A549 (cell line): ENCODE measurements around the gene EXOC4.

Source experiments
- MAZ ChIP-seq: fragments of 150-350 bp; IDR thresholded peaks from 2 replicates; pipeline ENCODE4 v1.6.1; 2014; ENCODE audit warnings: antibody characterized with exemption, low read depth, low read length, borderline replicate concordance
- POLR2A ChIP-seq: IDR thresholded peaks from 2 replicates; pipeline ENCODE4 v1.6.1; 2012; ENCODE audit warnings: mild to moderate bottlenecking, low read length
- ZC3H11A ChIP-seq: fragments of 450-650 bp; IDR thresholded peaks from 2 replicates; pipeline ENCODE4 v1.6.1; 2014; ENCODE audit warnings: antibody characterized with exemption, mild to moderate bottlenecking
- TF ChIP-seq, protein P1 (sequence below): fragments of >200 bp; sonication (Bioruptor Twin); formaldehyde crosslinking; IDR thresholded peaks from 3 replicates; pipeline ENCODE4 v1.5.1; 2016
- TF ChIP-seq, protein P2 (sequence below): fragments of 450-650 bp; IDR thresholded peaks from 2 replicates; pipeline ENCODE4 v1.6.1; 2014; ENCODE audit warnings: antibody characterized with exemption
- TF ChIP-seq, protein P3 (sequence below): fragments of 200-600 bp; sonication (generic); IDR thresholded peaks from 2 replicates; pipeline ENCODE4 v1.6.1; 2016; ENCODE audit warnings: antibody characterized with exemption, mild to moderate bottlenecking, moderate library complexity
- TF ChIP-seq, protein P4 (sequence below): fragments of 150-350 bp; IDR thresholded peaks from 2 replicates; pipeline ENCODE4 v1.6.1; 2014; ENCODE audit warnings: low read depth, mild to moderate bottlenecking, low read length
- TF ChIP-seq, protein P5 (sequence below): IDR thresholded peaks from 2 replicates; pipeline ENCODE4 v1.6.1; 2012

DNA sequence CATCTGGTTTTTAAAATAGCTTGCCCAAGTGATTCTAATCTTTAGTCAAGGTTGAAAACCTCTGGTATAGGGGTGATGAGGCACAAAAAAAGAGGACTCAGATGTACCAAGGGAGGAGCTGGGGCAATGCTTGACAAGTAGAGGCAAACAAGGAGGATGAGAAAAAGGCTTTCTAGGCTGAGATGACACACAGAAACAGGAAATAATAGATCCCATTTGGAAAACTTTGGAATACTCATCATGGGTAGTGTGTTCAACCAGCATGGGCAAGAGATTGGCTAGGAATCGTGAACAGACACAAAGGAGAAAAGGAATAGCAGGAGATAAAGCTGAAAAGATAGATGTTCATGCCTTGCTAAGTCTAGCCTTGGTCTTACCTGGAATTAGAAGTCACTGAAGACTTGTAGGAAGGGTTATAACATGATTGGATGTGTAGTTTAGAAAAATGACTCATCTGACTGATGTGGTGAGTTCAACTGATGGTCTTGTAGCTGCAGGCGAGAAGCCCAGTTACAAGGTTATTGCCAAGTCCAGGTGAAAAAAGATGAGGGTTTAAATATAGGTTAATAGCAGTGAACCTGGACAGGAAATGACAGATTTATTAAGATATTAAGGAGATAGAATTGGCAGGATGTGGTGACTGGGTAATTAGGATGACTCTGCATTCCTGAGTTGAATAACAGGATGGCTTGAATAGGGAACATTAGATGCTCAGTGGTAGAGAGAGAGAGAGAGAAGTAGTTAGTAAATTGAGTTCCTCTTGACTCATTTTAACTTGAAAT, 660.2 kb downstream of the EXOC4 start:
- TF ChIP-seq, protein P1, sequence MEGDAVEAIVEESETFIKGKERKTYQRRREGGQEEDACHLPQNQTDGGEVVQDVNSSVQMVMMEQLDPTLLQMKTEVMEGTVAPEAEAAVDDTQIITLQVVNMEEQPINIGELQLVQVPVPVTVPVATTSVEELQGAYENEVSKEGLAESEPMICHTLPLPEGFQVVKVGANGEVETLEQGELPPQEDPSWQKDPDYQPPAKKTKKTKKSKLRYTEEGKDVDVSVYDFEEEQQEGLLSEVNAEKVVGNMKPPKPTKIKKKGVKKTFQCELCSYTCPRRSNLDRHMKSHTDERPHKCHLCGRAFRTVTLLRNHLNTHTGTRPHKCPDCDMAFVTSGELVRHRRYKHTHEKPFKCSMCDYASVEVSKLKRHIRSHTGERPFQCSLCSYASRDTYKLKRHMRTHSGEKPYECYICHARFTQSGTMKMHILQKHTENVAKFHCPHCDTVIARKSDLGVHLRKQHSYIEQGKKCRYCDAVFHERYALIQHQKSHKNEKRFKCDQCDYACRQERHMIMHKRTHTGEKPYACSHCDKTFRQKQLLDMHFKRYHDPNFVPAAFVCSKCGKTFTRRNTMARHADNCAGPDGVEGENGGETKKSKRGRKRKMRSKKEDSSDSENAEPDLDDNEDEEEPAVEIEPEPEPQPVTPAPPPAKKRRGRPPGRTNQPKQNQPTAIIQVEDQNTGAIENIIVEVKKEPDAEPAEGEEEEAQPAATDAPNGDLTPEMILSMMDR: no peak
- TF ChIP-seq POLR2A (no peak), ZC3H11A (no peak), MAZ (no peak)
- TF ChIP-seq, protein P2, sequence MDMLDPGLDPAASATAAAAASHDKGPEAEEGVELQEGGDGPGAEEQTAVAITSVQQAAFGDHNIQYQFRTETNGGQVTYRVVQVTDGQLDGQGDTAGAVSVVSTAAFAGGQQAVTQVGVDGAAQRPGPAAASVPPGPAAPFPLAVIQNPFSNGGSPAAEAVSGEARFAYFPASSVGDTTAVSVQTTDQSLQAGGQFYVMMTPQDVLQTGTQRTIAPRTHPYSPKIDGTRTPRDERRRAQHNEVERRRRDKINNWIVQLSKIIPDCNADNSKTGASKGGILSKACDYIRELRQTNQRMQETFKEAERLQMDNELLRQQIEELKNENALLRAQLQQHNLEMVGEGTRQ: no peak
- TF ChIP-seq, protein P3, sequence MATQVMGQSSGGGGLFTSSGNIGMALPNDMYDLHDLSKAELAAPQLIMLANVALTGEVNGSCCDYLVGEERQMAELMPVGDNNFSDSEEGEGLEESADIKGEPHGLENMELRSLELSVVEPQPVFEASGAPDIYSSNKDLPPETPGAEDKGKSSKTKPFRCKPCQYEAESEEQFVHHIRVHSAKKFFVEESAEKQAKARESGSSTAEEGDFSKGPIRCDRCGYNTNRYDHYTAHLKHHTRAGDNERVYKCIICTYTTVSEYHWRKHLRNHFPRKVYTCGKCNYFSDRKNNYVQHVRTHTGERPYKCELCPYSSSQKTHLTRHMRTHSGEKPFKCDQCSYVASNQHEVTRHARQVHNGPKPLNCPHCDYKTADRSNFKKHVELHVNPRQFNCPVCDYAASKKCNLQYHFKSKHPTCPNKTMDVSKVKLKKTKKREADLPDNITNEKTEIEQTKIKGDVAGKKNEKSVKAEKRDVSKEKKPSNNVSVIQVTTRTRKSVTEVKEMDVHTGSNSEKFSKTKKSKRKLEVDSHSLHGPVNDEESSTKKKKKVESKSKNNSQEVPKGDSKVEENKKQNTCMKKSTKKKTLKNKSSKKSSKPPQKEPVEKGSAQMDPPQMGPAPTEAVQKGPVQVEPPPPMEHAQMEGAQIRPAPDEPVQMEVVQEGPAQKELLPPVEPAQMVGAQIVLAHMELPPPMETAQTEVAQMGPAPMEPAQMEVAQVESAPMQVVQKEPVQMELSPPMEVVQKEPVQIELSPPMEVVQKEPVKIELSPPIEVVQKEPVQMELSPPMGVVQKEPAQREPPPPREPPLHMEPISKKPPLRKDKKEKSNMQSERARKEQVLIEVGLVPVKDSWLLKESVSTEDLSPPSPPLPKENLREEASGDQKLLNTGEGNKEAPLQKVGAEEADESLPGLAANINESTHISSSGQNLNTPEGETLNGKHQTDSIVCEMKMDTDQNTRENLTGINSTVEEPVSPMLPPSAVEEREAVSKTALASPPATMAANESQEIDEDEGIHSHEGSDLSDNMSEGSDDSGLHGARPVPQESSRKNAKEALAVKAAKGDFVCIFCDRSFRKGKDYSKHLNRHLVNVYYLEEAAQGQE: no peak
- TF ChIP-seq, protein P4, sequence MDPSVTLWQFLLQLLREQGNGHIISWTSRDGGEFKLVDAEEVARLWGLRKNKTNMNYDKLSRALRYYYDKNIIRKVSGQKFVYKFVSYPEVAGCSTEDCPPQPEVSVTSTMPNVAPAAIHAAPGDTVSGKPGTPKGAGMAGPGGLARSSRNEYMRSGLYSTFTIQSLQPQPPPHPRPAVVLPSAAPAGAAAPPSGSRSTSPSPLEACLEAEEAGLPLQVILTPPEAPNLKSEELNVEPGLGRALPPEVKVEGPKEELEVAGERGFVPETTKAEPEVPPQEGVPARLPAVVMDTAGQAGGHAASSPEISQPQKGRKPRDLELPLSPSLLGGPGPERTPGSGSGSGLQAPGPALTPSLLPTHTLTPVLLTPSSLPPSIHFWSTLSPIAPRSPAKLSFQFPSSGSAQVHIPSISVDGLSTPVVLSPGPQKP: no peak
- TF ChIP-seq, protein P5, sequence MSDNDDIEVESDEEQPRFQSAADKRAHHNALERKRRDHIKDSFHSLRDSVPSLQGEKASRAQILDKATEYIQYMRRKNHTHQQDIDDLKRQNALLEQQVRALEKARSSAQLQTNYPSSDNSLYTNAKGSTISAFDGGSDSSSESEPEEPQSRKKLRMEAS: no peak
